GM12878 (cell line): ENCODE results near the gene MSL3. TPM values are rescaled to one million over a fixed set of nuclear protein-coding genes. Genes with fewer than 3 reads are reported as not detected.

Experiments
- ATF7 ChIP-seq: fragments of 450-650 bp; IDR thresholded peaks from 2 replicates; pipeline ENCODE4 v1.6.1; 2016; ENCODE audit warnings: low read depth, mild to moderate bottlenecking
- BACH1 ChIP-seq: fragments of 450-650 bp; IDR thresholded peaks from 2 replicates; pipeline ENCODE4 v1.6.1; 2017; ENCODE audit warnings: mild to moderate bottlenecking, borderline replicate concordance
- CBX5 ChIP-seq: sonication (generic); IDR thresholded peaks from 2 replicates; pipeline ENCODE4 v1.6.1; 2016; ENCODE audit warnings: low read depth, moderate library complexity, mild to moderate bottlenecking, inconsistent platforms
- CHD2 ChIP-seq: IDR thresholded peaks from 2 replicates; pipeline ENCODE4 v1.6.1; 2011; ENCODE audit warnings: low read depth, low read length, improper control_type of control experiment, borderline replicate concordance
- CHD4 ChIP-seq: fragments of 200-600 bp; sonication (generic); IDR thresholded peaks from 2 replicates; pipeline ENCODE4 v1.6.1; 2016; ENCODE audit warnings: mild to moderate bottlenecking
- FOS ChIP-seq: IDR thresholded peaks from 3 replicates; pipeline ENCODE4 v1.6.1; 2011; ENCODE audit warnings: borderline replicate concordance; ENCODE audit not compliant: insufficient read length; ENCODE audit errors: extremely low read depth
- GATAD2B ChIP-seq: fragments of 450-650 bp; conservative IDR thresholded peaks from 2 replicates; pipeline ENCODE4 v1.6.1; 2017; ENCODE audit warnings: low read depth, mild to moderate bottlenecking, moderate library complexity
- HCFC1 ChIP-seq: fragments of 150-350 bp; IDR thresholded peaks from 2 replicates; pipeline ENCODE4 v1.6.1; 2014; ENCODE audit warnings: low read length
- IRF4 ChIP-seq: IDR thresholded peaks from 2 replicates; pipeline ENCODE4 v1.6.1; 2011; ENCODE audit warnings: low read depth, low read length
- JUND ChIP-seq: IDR thresholded peaks from 2 replicates; pipeline ENCODE4 v1.6.1; 2012; ENCODE audit warnings: low read depth, mild to moderate bottlenecking, low read length, improper control_type of control experiment, moderate library complexity
- MEF2A ChIP-seq: IDR thresholded peaks from 2 replicates; pipeline ENCODE4 v1.6.1; 2011; ENCODE audit warnings: low read depth, mild to moderate bottlenecking, low read length, moderate library complexity; ENCODE audit not compliant: insufficient read depth
- NBN ChIP-seq: fragments of 450-650 bp; IDR thresholded peaks from 2 replicates; pipeline ENCODE4 v1.6.1; 2016
- NR2C2 ChIP-seq: IDR thresholded peaks from 2 replicates; pipeline ENCODE4 v1.6.1; 2011; ENCODE audit warnings: borderline replicate concordance, low read depth; ENCODE audit not compliant: control insufficient read depth, insufficient read length
- NRF1 ChIP-seq: conservative IDR thresholded peaks from 2 replicates; pipeline ENCODE4 v1.6.1; 2011; ENCODE audit warnings: mild to moderate bottlenecking, low read depth, low read length, improper control_type of control experiment
- PML ChIP-seq: IDR thresholded peaks from 2 replicates; pipeline ENCODE4 v1.6.1; 2012; ENCODE audit warnings: low read length, inconsistent platforms
- POLR2AphosphoS5 ChIP-seq: IDR thresholded peaks from 2 replicates; pipeline ENCODE4 v1.6.1; 2011; ENCODE audit warnings: mild to moderate bottlenecking, low read length, inconsistent platforms
- RELA ChIP-seq: fragments of 450-650 bp; IDR thresholded peaks from 2 replicates; pipeline ENCODE4 v1.8.0; 2014; ENCODE audit warnings: borderline replicate concordance; ENCODE audit not compliant: partially characterized antibody
- RUNX3 ChIP-seq: IDR thresholded peaks from 2 replicates; pipeline ENCODE4 v1.6.1; 2012; ENCODE audit warnings: low read length, inconsistent platforms
- SIN3A ChIP-seq: IDR thresholded peaks from 2 replicates; pipeline ENCODE4 v1.6.1; 2012; ENCODE audit warnings: low read depth, low read length, improper control_type of control experiment
- SMAD1 ChIP-seq: fragments of 450-650 bp; IDR thresholded peaks from 2 replicates; pipeline ENCODE4 v1.6.1; 2018; ENCODE audit warnings: mild to moderate bottlenecking, low read depth; ENCODE audit not compliant: partially characterized antibody
- SMARCA5 ChIP-seq: fragments of 450-650 bp; IDR thresholded peaks from 2 replicates; pipeline ENCODE4 v1.6.1; 2017; ENCODE audit warnings: mild to moderate bottlenecking
- SP1 ChIP-seq: IDR thresholded peaks from one replicate; pipeline ENCODE4 v1.6.1; 2011; ENCODE audit warnings: low read depth, low read length
- SPI1 ChIP-seq: IDR thresholded peaks from 2 replicates; pipeline ENCODE4 v1.6.1; 2011; ENCODE audit warnings: low read depth, mild to moderate bottlenecking, low read length, moderate library complexity, borderline replicate concordance; ENCODE audit not compliant: insufficient read depth
- ZNF24 ChIP-seq: fragments of 450-650 bp; IDR thresholded peaks from 2 replicates; pipeline ENCODE4 v1.6.1; 2017; ENCODE audit warnings: antibody characterized with exemption, mild to moderate bottlenecking
- ZNF384 ChIP-seq: IDR thresholded peaks from 2 replicates; pipeline ENCODE4 v1.6.1; 2012; ENCODE audit warnings: low read depth, mild to moderate bottlenecking, low read length, improper control_type of control experiment, borderline replicate concordance
- polyA plus RNA-seq, 11 experiments: library from polyadenylated mRNA; depleted of rRNA in 4 of 11; unstranded in 6 of 11; stranded (reverse) in 5 of 11; fragments of >200 nt; fragmentation: Nextera tagmentation in 4 of 11; fragmentation: Illumina TruSeq in 1 of 11; extraction: Ambion mirVana in 4 of 11; extraction: Trizol in 1 of 11; gene quantifications; 1 replicate in 1 of 11; 2 replicates in 10 of 11; pipeline versions ENCODE4 v1.2.1 to v1.2.3, GENCODE V29; 2011 to 2016; ENCODE audit warnings: inconsistent platforms in 2 of 11, missing spikeins in 2 of 11, low read depth in 1 of 11
- total RNA-seq, 4 experiments: library from RNA; depleted of rRNA in 3 of 4; stranded (reverse); fragments of >200 nt in 3 of 4; fragmentation: Illumina TruSeq in 1 of 4; extraction: Trizol in 1 of 4; gene quantifications; 2 replicates each; pipeline versions ENCODE4 v1.2.1 to v1.2.3, GENCODE V29; 2013 to 2021
- TF ChIP-seq, protein P1 (sequence below): IDR thresholded peaks from 2 replicates; pipeline ENCODE4 v1.6.1; 2011; ENCODE audit warnings: borderline replicate concordance, low read depth, mild to moderate bottlenecking, moderate library complexity, low read length; ENCODE audit not compliant: insufficient read depth, poor library complexity, severe bottlenecking
- TF ChIP-seq, protein P2 (sequence below): fragments of 450-650 bp; IDR thresholded peaks from 2 replicates; pipeline ENCODE4 v1.6.1; 2014; ENCODE audit warnings: mild to moderate bottlenecking
- TF ChIP-seq, protein P3 (sequence below), 3 experiments: IDR thresholded peaks in 2 of 3; conservative IDR thresholded peaks in 1 of 3; 2 replicates each; pipeline ENCODE4 v1.5.1; 2011; ENCODE audit warnings: low read depth in 3 of 3, low read length in 3 of 3, mild to moderate bottlenecking in 3 of 3, control low read depth in 2 of 3, moderate library complexity in 2 of 3, inconsistent platforms in 1 of 3, mixed read lengths in 1 of 3; ENCODE audit not compliant: control insufficient read depth in 2 of 3, insufficient read depth in 1 of 3; ENCODE audit errors: extremely low read depth in 1 of 3

Gene MSL3
- total and polyA plus RNA-seq, 10 of the 15 experiments (the other 5 are each of a cell fraction or from before 2014, with no cell fraction given) = 28.4 to 438 (median 40.7) TPM

DNA sequence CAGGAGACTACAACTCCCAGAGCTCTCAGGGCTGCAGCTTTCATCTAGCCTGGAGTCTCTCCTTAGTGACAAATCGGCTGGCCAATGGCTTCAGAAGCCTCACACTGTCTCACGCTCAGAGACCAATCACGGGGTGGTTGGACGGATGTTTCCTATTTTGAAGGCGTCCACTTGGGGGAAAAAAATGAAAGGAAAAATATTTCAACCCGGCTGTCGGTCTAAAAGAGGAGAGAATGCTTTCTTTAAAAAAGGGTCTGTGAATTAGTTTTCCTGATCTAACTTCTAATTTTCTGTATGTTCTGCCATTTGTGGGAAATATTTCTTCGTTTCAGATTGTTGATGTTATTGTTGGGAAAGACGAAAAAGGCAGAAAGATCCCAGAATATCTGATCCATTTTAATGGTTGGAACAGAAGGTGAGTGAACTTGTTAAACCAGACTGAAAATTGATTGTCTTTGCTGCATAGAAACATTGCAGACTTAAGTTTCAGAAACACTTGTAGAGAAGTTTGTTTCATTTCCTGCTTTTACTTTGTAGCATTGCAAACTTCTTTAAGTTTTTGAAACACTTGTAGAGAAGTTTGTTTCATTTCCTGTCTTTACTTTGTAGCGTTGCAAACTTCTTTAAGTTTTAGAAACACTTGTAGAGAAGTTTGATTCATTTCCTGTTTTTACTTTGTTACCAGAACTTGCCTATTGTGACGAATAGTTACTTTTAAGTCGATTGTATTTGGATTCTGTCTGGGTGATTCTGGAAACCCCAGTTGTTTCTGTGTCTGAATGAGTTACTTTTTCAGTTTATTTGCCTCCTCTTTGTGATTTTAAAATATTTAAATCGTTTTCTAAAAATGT lies 1.6 kb downstream of the MSL3 start (continued):
- TF ChIP-seq SP1 (peak; percentile 87), ATF7 (peak; percentile 59; the same call in 1 of the 2 replicates), RELA (no peak), HCFC1 (peak; percentile 85), BACH1 (no peak), ZNF384 (peak; percentile 63), SMAD1 (peak; percentile 16), MEF2A (no peak), CBX5 (no peak), NR2C2 (no peak), NRF1 (no peak), POLR2AphosphoS5 (no peak), SMARCA5 (peak; percentile 81), GATAD2B (no peak), PML (0 out of 2 replicates have a peak, but pooled peaks have one; percentile 37), NBN (peak; percentile 72), SPI1 (peak; percentile 63; the same call in 1 of the 2 replicates), SIN3A (peak; percentile 86), FOS (peak; percentile 48), JUND (no peak), CHD4 (no peak), CHD2 (peak; percentile 90), ZNF24 (no peak), IRF4 (no peak), RUNX3 (no peak)
- TF ChIP-seq, protein P1, sequence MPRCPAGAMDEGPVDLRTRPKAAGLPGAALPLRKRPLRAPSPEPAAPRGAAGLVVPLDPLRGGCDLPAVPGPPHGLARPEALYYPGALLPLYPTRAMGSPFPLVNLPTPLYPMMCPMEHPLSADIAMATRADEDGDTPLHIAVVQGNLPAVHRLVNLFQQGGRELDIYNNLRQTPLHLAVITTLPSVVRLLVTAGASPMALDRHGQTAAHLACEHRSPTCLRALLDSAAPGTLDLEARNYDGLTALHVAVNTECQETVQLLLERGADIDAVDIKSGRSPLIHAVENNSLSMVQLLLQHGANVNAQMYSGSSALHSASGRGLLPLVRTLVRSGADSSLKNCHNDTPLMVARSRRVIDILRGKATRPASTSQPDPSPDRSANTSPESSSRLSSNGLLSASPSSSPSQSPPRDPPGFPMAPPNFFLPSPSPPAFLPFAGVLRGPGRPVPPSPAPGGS = no peak
- TF ChIP-seq, protein P2, sequence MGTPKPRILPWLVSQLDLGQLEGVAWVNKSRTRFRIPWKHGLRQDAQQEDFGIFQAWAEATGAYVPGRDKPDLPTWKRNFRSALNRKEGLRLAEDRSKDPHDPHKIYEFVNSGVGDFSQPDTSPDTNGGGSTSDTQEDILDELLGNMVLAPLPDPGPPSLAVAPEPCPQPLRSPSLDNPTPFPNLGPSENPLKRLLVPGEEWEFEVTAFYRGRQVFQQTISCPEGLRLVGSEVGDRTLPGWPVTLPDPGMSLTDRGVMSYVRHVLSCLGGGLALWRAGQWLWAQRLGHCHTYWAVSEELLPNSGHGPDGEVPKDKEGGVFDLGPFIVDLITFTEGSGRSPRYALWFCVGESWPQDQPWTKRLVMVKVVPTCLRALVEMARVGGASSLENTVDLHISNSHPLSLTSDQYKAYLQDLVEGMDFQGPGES = peak; percentile 63; the same call in 1 of the 2 replicates
- TF ChIP-seq, protein P3, sequence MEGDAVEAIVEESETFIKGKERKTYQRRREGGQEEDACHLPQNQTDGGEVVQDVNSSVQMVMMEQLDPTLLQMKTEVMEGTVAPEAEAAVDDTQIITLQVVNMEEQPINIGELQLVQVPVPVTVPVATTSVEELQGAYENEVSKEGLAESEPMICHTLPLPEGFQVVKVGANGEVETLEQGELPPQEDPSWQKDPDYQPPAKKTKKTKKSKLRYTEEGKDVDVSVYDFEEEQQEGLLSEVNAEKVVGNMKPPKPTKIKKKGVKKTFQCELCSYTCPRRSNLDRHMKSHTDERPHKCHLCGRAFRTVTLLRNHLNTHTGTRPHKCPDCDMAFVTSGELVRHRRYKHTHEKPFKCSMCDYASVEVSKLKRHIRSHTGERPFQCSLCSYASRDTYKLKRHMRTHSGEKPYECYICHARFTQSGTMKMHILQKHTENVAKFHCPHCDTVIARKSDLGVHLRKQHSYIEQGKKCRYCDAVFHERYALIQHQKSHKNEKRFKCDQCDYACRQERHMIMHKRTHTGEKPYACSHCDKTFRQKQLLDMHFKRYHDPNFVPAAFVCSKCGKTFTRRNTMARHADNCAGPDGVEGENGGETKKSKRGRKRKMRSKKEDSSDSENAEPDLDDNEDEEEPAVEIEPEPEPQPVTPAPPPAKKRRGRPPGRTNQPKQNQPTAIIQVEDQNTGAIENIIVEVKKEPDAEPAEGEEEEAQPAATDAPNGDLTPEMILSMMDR (IDR thresholded peaks at IDR 0.05 in 2 of 3, conservative IDR thresholded peaks at IDR 0.05 in 1 of 3; ENCODE audit: control insufficient read depth in 2 of 3, extremely low read depth in 1 of 3, insufficient read depth in 1 of 3, low read depth in 3 of 3, low read length in 3 of 3) = no peak
